Measurements from ENCODE around the gene MSI2.

The MSI2 gene

DNA sequence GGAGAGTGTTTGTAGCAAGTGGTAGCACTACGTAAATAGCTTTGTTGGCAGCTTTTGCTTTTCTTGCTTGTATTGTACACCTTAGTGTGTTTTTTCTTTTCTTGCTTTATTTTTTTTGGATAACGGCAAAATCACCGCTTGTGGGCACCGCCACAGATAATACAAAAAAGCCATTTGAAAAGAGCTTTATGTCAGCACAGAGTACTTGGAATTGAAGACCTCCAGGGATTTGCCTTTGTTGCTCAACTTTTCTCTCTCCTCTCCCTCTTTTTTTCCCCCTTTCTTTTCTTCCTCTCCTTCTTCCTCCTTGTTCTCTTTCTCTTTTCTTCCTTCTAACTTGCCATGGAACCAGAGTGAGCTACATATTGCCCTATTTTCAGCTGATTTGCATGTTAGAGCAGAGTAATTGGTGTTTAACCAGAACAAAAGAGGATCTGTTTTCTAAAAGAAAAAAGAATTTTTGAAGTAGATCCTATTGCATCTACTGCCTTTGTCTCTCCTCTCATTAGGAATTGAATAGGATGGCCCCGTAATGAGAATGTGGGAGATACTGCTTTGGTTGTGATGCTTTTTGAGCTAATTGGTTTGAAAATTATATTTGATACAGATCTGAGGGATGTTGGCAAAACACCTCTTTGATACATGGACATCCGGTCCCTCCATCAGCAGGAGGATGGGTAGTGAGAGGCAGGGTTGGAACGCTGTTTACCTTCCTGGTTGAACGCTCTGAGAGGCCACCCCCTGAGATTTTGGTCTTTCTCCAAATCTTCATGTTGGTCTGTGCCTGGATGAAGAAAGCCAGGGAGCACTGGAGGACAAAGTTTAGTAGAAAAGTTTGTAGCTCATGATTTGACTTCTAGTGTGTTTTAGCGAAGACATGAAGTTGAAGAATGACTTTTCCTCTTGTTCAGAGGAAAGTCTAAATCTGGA, 85.6 kb downstream of the MSI2 start:
- DNase-seq (ENCODE audit: low read depth, low spot score): no peak

GRCh38 chr17:57342963-57343589, 86.8 kb downstream of the MSI2 start:
- no peak for DNase-seq (ENCODE audit: low read depth, low spot score)

GRCh38 chr17:57343717-57344116, 87.4 kb downstream of the MSI2 start:
- no peak for DNase-seq (ENCODE audit: low read depth, low spot score)

DNA sequence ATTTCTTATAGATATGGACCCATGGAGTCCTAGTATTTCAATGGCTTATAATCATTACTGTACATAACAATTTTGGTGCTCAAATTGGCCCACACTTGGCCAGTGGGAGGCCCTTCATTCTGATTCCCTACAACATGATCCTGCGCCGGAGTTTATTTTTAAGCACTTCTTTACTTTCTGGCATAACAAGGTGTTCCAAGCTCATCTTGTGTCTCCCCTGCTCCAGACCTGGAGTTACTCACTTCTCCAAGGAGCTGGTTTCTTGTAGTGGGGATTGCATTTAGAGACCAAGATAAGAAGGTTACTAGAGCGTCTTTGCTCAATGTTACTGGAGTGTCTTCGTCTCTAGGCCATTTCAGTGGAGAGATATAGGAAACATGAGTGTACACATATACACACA, 87.9 kb downstream of the MSI2 start:
- DNase-seq (ENCODE audit: low read depth, low spot score): no peak

DNA sequence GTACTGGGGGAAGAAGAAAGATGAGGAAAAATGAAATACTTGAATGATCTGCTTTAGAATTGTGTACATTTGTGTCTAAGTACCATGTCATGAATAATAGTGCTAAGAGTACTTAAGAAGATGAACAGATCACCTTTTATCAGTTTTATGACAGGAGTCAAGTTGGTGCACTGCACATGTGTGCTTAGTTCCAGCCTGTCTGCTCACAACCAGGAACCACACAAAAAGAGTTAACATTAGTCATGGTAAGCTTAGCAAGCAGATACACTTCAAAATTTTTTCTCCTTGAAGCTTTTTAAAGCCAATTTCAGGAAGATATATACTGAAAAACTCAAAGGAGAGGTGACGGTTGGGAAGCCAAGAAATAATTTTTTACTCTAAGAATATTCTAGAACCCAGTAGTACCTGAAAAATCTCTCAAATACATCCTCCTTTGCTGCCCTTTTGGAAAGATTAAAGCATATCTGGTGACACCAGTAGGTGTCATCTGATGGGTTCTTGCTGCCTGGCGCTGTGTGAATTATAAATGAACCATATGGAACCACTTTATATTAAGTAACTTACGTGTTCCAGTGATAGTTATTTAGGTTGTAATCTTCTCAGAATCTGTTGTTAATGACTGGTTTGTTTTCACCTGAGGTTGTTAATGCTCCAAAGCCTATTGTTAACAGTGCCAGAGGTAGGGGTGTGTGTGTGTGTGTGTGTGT, 93.4 kb downstream of the MSI2 start:
- no peak for DNase-seq (ENCODE audit: low read depth, low spot score)

- DNase-seq (ENCODE audit: low read depth, low spot score): no peak
Measured at GRCh38 chr17:57350266-57350665, 93.9 kb downstream of the MSI2 start.

- no peak for DNase-seq (ENCODE audit: low read depth, low spot score)
Measured at GRCh38 chr17:57352665-57353175, 96.4 kb downstream of the MSI2 start.

- no peak for DNase-seq (ENCODE audit: low read depth, low spot score)
Measured at GRCh38 chr17:57354673-57355072, 98.3 kb downstream of the MSI2 start.

- no peak for DNase-seq (ENCODE audit: low read depth, low spot score)
Measured at GRCh38 chr17:57355090-57355859, 99.0 kb downstream of the MSI2 start.

GRCh38 chr17:57356153-57356718, 99.9 kb downstream of the MSI2 start:
- DNase-seq (ENCODE audit: low read depth, low spot score): no peak

GRCh38 chr17:57356719-57357391, 100.5 kb downstream of the MSI2 start:
- no peak for DNase-seq (ENCODE audit: low read depth, low spot score)

- DNase-seq (ENCODE audit: low read depth, low spot score): no peak
Measured at GRCh38 chr17:57357392-57357784, 101.1 kb downstream of the MSI2 start.

DNA sequence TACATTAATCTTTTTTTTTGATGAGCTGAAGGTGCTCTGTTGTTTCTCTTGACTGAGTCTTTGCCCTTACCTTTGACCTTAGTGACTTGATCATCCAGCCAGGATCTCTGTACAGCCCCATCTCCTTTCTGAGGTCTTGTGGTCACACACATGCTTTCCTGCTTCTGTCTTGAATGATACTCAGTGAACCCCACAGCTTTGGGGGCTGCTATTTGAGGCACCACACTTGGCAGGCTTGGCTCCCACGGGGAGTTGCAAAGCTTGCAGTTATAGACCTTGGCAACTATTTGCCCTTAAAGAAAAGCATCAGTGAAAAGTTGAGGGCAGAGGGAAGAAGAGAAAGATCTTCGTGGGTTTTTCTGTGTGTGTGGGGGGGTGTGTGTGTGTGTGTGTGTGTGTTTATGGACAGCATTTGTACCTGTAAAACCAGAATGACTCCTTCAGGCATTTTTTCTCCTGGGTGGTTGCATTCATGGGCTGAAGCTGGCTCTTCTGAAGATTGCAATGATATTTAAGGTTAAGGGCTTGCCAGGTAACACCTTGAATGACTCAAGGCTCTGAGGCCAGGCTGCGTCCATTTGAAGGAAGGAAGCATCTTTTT, 101.6 kb downstream of the MSI2 start:
- no peak for DNase-seq (ENCODE audit: low read depth, low spot score)

GRCh38 chr17:57360266-57360665, 103.9 kb downstream of the MSI2 start:
- no peak for DNase-seq (ENCODE audit: low read depth, low spot score)

- DNase-seq (ENCODE audit: low read depth, low spot score): no peak
Measured at GRCh38 chr17:57362797-57363556, 106.7 kb downstream of the MSI2 start.

DNA sequence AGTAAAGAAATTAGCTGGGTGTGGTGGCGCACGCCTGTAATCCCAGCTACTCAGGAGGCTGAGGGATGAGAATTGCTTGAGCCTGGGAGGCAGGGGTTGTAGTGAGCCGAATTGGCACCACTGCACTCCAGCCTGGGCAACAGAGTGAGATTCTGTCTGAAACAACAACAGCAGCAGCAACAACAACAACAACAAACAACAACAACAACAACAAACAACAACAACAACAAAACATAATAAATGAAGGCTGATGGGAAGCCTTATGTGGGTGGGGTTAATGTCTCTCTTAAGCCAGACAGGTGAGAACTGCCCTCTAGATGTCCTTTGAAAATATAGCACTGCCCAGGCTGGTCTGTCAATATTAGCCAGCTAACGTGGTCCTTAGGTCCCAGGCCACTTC, 107.3 kb downstream of the MSI2 start:
- no peak for DNase-seq (ENCODE audit: low read depth, low spot score)

DNA sequence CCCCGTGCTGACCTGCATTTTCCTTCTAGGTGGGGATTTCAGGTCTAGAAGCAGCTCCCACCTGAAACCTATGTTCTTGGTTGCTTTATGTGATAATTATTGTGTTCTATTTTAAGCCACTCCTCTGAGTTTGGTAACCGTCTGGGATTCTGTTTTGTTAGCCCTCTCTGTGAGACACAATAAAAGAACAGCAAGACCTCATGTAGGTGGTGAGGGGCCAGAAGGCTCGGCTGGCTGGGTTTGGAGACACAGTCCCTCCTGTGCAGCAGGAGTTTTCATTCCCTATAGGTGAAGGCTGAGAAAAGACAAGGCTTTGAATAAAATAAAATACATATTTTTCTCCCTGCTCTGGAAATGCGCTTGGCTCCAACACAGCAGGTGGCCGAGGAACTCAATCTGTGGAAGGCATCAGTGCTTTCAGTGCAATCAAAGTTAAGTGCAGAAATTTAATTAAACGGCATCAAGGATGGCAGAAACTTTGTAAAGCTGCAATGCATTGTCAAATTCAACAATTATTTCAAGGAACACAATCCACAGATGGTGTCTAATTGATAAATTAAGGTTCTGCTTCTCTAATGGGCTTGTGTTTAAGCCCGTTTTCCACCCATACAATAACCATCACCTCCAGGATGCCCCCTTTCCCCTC, 107.8 kb downstream of the MSI2 start:
- no peak for DNase-seq (ENCODE audit: low read depth, low spot score)

- no peak for DNase-seq (ENCODE audit: low read depth, low spot score)
Measured at GRCh38 chr17:57365420-57365819, 109.1 kb downstream of the MSI2 start.

DNA sequence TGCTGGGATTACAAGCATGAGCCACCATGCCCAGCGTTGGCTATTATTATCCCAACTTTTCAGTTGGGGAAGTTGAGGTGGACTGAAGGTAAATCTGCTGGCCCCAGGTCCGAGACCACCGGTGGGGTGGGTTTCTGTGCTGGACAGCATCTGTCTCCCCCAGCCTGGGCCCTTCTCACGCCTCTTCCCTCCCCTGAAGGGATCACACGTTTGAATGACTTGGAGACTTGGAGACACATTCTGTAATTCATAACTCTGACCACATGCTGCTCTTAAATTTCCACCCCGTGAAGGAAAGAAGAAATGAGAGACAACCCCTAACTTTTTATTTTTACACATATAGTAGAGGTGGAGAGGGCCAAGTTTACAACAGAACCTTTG, 109.8 kb downstream of the MSI2 start:
- no peak for DNase-seq (ENCODE audit: low read depth, low spot score)
